ACHN (cell line): ENCODE data around the gene AUTS2.

Experiments
- DNase-seq: peaks from one replicate; pipeline ENCODE4 v3.0.0-alpha.2; 2015
- in situ Hi-C: cut with HindIII; loops from 2 replicates; pipeline ENCODE4 v1.10.0; 2017; ENCODE audit warnings: low sequenced_read_pairs, low pct_ligation_motif_present, low pct_unique_long_range_greater_than_20kb

AUTS2 gene

DNA sequence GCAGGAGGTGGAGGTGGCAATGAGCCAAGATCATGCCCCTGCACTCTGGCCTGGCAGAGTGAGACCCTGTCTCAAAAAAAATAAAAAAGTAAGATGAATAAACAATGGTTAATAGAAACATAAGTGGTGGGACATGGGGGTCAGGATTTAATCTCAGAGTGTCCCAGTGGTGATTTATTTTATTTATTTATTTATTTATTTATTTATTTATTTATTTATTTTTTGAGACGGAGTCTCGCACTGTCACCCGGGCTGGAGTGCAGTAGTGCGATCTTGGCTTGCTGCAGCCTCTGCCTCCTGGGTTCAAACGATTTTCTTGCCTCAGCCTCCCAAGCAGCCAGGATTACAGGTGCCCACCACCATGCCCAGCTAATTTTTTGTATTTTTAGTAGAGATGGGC is 1051.0 kb downstream of the AUTS2 start:
- no peak for DNase-seq
- in situ Hi-C loops: no loop called here

DNA sequence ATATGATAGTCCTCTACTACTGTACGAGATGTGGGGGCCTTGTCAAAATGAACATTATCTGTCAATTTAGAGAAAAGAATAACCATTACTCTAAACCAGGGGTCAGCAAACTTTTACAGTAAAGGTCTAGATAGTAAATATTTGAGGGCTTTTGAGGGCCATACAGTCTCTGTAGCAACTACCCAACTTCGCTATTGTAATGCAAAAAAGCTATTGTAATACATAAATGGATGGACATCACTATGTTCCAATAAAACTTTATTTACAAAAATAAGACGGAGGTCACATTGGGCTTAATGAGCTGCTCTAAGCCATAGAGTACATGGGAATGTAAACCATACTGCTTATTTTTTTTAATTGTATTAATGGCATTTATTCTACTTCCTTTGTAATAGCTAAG is 1055.9 kb downstream of the AUTS2 start:
- in situ Hi-C loops: no loop called here
- no peak for DNase-seq

DNA sequence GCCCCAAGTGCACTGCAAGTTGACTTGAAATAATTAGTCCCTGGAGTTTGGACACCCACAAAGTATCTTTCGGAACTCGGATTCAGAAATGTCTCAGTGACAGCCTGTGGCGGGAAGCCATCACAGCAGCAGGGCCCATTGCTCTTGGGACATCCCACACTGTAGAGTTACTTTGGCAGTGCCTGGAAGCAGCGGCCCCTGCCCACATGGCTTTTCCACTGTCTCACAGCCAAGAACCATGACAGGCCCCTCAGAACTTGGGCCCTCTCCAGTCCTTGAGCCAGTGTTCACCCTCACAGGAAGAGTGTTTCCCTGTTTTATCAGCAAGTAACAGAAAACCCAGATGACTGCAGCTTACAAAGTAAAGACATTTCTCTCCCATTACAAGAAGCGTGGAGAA is 1056.7 kb downstream of the AUTS2 start:
- DNase-seq: no peak
- in situ Hi-C loops: no loop called here

DNA sequence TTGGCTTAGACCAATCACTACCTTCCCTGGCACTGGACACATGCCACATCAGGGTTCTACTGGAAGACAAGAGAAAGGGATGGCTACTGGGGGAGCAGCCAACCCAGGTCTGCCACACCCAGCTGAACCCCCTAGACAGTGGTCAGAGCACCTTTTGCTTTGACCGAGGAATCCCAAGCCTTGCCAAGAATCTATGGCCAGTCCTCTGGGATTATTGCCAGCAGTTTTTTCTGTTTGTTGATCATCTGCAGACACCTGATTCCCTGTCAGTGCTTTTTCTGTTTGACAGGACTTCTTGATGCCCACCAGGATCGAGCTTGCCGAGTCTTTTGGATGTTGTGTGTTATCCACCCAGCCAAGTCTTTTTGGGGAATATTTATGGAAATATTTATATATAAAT is 1057.4 kb downstream of the AUTS2 start:
- no peak for DNase-seq

DNA sequence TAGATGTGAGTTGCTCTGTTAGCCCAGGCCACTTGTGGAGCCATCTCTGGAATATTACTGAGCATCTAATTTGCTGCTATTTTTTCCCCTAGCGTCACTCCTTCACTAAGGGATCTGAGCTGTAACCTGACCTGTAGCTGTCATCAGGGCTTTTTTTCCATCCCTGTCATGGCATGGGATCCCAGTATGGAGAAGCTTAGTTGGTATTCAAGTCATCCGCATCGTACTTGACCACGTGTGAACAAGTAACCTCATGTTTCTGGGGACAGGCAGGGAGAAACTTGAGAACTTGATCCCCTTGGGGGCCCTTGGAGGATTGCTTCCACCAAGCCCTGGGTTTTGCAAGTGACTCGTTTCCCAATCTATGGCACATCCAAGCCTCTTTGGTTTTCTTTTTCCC is 1059.3 kb downstream of the AUTS2 start:
- no peak for DNase-seq
- in situ Hi-C loops: no loop called here

More for the DNA sequence above, 1057.4 kb downstream of the AUTS2 start:
- in situ Hi-C loops: no loop called here

DNA sequence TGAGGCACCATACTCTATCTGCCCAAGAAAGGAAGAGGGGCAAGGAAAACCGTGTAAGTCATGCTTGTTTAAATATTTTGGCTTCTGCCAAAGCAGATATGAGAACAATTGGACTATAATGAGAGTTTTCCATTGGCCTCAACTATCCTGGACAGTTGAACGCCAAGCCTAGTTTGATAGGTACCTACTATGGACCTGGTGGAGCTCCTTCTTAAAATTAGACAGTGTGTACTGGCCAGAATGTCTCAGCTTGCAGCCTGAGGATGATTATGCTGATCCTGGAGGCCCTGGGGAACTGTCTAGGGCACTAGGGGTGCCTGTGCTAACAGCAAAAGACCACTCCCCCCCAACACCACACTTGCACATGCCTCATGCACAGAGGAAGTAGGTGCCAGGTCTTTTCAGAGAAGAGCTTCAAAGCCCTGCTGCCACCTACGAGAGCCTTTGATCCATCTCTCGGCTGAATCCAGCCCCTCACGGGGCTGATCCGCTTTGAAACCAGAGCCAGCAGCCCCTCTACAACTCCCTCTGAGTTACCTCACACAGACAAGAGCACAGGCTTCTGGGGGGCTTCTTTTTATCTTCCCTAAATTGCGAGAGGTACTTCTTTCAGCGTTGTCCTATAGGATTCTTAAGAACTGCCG is 1059.8 kb downstream of the AUTS2 start:
- in situ Hi-C loops: no loop called here
- DNase-seq: no peak

DNA sequence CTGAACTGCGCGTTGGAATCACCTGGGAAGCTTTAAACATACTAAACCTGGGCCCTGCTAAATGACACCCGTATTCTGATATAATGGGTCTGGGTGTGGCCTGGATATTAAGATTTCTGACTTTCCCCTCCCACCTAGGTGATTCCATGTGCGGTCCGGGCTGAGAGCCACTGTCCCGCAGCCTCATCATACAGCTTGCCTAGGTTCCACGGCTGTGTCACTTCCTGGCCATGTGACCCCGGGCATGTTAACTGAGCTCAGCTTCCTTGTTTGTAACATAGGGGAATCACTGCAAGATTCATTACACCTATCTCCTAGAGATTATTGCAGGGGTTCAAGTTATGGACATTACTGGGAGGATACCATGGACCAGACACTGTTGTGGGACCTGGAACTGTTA is 1061.0 kb downstream of the AUTS2 start:
- in situ Hi-C loops: no loop called here
- DNase-seq: no peak

DNA sequence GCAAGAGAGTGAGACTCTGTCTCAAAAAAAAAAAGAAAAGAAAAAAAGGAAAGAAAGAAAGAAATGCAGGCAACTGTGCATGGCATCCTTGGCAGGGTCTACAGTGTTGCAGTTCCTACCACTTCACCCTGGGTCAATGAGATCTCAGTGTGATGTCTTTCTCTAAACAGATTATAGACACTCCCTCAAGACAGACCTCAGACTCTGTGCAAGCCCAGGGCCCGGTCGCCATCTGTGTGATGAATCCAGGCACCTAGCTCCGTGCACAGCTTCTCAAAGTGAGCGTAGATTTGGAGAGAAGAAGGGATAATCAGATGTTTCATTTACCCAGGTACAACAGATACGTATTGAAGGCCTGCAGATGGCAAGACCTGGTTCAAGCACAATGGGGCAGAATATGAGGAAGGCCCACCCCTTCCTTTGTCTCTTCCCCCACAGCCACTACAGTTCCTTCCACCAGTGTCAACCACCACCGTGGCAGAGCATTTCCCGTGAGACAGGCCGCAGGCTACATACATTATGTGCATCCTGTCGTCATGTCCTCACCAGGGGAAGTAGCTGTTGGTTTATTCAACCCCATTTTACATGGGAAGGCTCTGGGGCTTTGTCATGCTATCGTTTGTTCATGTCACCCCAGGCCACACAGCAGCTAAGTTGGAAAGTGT is 1062.0 kb downstream of the AUTS2 start:
- DNase-seq: no peak
- in situ Hi-C loops: no loop called here

DNA sequence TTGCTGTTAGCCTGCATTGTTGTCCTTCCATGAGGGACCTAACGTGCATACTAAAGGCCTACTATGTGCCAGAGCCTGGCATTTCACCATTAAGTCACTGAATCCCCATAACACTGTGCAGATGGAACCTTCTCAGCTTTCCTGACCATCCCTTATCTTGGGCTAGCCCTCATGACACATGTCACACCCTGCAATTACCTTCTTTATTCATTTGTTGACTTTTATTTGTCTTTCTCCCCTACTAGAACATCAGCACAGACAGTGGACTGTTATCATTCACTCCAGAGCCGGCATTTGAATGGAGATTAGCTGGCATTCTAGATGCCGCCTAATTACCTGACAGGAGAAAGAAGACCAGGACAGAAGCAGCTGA is 1062.5 kb downstream of the AUTS2 start:
- in situ Hi-C loops: no loop called here
- no peak for DNase-seq

DNA sequence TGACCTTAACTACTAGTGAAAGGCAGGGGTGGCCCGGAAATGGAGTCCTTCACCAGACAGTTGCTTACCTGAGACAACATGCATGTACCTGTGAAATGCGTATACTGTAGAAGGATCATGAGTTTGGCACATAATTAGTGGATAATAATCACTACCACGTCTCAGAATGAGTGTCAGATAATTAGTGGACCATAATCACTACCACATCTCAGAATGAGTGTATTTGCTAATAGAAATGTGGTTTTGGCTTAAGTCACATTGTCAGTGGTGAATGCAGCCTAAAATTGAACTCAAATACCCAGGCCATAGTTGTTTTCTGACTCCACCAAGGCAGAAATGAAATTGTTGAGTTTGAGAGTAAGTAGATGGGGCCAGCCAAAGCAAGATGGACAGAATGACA is 1065.4 kb downstream of the AUTS2 start:
- DNase-seq: no peak
- in situ Hi-C loops: no loop called here

DNA sequence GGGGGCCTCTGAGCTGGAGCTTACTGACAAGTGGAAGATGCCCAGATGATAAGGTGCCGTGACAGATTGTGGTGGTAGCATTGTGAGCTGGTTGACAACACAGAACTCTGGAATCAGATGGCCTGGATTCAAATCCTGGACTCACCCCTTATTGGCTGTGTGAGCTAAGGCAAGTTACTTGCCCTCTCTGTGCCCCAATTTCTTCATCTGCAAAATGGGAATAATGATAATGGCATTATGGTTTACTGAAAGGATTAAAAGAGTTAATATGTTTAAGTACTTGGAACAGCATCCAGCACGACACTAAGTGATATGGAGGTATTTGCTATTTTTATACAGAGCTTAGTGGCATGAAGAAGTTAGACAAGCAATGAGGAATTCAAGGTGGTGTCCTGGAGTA is 1067.7 kb downstream of the AUTS2 start:
- no peak for DNase-seq
- in situ Hi-C loops: no loop called here

DNA sequence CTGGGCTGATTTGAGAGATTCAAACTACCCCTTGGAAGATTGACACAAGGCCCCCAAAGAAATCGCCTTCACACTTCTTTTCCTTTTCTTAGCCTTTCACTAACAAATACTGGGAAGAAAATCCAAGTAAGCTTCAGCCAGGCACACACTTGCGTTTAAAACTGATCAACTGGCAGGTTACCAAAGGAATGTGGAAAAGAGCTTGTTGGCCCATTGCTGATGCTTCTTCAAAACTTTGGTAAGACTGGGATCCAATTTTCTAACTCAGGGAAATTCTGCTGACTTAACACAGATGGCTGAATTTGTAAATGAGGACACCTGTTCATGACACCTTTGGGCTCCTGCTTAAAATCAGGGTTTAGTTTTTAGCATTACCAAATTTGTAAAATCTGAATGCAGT is 1069.1 kb downstream of the AUTS2 start:
- in situ Hi-C loops: no loop called here
- no peak for DNase-seq

DNA sequence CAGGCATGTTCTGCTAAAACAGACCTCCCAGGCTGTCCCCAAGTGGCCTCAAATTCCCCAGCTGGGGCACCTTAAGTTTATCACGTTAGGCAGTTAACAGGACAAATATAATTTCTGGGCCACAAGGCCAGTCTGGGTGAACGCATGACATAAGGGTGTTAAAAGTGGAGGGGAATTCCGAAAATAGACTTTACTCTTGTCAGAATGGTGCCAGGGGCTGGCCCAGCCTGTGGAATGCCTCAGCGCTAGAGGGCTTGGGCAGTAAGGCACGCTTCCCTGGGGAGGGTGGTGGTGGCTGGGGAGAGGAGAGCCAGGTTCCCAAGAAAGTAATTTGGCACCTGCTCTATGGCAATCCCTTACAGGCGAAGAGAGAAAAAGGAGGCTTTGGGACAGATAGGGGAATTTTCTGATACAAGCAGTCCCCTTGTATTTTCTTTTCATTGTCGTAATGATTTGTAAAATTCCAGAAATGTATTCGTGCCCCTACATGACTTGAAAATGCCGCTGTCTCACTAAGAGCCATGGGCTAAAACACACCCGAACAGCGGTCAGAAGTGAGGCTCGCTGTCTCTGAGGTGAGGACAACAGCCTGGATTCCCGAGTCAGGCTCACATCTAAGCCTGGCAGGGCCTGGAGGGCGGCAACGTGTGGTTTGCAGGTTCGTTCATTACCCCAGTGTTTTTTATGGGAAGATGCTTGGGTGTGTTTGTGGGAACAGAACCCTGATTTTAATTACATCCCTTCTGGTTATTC is 1070.5 kb downstream of the AUTS2 start:
- no peak for DNase-seq
- in situ Hi-C loops: no loop called here

DNA sequence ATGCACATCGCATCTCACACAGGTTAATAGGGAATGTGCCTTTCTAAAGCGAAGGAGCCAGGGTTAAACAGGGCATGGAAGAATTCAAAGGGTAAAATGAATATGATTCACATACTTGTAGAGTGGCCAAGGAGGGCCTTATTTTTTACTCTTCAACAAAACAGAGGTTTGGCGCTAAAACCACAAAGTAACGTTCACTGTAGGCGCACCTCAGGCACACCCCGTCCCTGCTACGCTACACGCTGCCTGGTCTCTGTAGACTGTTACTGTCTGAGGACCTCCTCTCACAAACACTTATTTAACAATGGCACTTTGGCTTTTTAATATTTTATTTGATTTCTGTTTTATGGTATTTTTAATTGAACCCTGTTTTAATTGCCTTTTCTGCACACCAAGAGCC is 1071.6 kb downstream of the AUTS2 start:
- in situ Hi-C loops: no loop called here

DNA sequence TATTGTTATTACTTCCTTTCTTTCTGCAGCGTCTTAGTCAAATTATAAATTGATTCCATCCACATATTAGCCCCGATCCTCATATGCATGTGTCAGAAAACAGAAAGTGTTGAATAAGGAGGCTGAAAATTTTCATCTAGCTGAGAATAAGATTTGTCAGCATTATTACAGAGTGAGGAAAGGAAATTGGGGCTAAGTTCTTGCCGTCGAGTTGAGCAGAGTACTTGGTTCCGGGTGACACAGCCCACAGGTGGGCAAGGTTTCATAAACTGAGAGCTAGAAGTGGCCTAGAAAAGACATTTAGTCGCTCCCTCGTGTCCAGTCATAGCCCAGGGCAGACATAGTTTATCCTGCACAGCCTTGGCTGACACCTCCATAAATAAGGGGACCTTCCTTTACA is 1072.0 kb downstream of the AUTS2 start:
- no peak for DNase-seq
- in situ Hi-C loops: no loop called here

More for the DNA sequence above, 1071.6 kb downstream of the AUTS2 start:
- DNase-seq: no peak

DNA sequence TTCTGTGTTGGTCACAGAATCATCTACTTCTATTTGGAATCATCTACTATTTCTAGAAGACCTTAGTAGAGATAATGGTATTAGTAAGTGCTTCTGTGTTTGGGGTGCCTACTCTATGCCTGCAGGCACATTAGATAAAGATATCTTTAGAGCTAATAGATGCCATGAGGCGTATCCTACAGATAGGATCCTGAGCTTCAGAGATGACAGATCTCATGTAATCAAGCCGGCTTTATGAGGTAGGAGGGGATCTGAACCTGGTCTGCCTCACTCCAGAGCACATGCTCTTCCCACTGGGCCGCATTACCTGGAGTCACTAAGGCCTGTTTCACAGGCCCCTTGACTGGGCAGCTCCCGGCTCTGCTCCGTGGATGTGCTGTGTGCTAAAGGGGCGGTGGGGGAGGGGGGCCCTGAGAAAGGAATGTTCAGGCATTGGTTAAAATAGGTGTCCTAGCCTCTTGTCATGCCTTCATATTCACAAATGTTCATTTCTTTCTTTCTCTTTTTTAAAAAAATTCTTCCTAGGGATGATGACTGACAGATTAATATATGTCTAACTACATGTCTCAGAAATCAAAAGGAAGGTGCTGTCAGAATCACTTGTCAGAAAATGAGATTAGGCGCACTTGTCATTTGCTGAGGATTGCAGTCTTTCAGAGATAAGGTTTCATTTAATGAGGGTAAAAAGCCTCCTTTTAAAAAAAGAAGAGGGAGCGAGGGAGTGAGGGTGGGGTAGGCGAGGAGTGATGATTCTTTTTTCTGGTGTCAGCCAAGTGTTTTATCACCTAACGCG is 1075.7 kb downstream of the AUTS2 start:
- in situ Hi-C loops: no loop called here
- no peak for DNase-seq

DNA sequence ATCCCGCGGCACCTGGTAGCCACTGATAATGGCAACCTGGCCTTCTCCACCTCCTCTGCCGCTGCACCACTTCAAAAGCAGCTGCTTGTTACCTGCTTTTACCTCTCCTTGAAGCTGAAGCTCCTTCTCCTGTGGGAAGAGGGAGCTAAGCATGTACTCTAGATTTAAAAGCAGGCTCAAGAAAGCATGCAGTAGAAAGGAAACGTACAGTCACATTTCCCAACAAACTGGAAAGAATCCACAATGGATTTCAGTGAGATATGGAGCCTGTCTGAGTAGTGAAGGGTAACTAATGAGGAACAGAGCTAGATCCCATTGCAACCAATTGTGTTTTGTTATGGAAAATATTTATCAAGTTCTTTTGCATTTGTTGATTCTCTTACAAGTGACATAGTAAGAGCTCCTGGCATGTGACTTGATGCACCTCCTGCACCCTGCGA is 1076.3 kb downstream of the AUTS2 start:
- DNase-seq: no peak
- in situ Hi-C loops: no loop called here

DNA sequence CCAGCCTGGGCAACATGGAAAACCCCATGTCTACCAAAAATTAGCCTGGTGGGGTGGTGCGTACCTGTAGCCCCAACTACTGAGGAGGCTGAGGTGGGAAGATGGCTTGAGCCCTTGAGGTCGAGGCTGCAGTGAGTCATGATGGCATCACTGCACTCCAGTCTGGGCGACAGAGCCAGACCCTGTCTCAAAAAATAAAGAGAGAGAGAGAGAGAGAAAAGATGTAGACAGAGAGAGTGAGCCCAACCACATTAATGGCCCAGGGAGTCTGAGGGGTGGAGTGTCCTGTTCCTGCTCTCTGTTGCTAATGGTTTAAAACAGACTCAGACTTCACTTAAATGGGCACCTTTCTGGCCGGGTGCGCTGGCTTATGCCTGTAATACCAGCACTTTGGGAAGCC is 1078.0 kb downstream of the AUTS2 start:
- in situ Hi-C loops: no loop called here
- no peak for DNase-seq

DNA sequence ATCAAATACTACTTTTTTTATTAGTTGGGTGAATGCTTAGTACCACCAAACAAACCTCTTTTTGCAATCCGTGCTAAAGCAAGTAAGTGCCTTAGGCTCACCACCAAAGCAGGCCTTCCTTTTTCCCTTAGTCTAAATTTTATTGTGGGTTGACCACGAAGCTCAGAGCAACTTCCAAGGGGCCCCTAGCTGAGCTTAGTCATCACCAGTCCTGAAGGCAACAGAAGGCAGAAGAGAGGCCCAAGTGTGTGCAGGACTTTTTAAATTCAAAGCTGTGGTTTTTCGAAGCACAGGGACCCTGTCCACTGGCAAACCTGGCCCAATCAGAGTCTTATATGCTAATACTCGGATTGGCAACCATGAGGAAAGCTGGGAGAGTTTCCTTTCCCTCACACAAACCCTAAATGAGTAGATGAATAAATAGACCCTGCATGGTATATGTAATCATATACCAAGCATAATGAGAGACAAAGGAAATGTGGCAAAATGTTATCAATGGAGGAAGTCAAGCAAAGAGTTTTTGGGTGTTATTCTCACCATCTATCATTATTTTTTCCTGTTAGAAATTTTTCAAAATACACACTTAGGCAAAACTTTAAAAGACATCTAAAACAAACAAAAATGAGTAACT is 1080.5 kb downstream of the AUTS2 start:
- in situ Hi-C loops: no loop called here
- DNase-seq: no peak
